Kidney (tissue), 14 donors: ENCODE results near the gene CD8B2. TPM values are rescaled to one million over a fixed set of nuclear protein-coding genes. Genes with fewer than 3 reads are reported as not detected.

Source experiments
- DNase-seq, 5 donors: peaks; one replicate each; pipeline ENCODE4 v3.0.0-alpha.2; 2013 to 2020
- FAIRE-seq: peaks from 2 replicates; lab custom pipeline; 2012; peaks lifted over from hg19 to GRCh38; lab: Jason Lieb, UNC
- H3K27ac ChIP-seq, 2 donors: one replicate each; pipeline ENCODE4 v1.7.0; 2013; ENCODE audit warnings: low read depth in 2 of 2, low read length in 2 of 2, inconsistent platforms in 1 of 2
- H3K27me3 ChIP-seq: one replicate; pipeline ENCODE4 v1.7.1; 2013; ENCODE audit warnings: low read length, inconsistent platforms; ENCODE audit not compliant: control insufficient read depth, insufficient read depth
- H3K36me3 ChIP-seq, 3 donors: one replicate each; pipeline versions ENCODE4 v1.7.0 to v1.7.1; 2013; ENCODE audit warnings: low read length in 3 of 3, control low read depth in 1 of 3, inconsistent platforms in 1 of 3; ENCODE audit not compliant: insufficient read depth in 3 of 3, control insufficient read depth in 2 of 3
- H3K4me1 ChIP-seq, 3 donors: one replicate each; pipeline versions ENCODE4 v1.7.0 to v1.7.1; 2013; ENCODE audit warnings: low read length in 3 of 3, inconsistent platforms in 1 of 3, low read depth in 1 of 3; ENCODE audit not compliant: control insufficient read depth in 2 of 3, insufficient read depth in 2 of 3
- H3K4me3 ChIP-seq, 3 donors: one replicate each; pipeline versions ENCODE4 v1.7.0 to v1.8.1; 2013; ENCODE audit warnings: low read length in 3 of 3, control low read depth in 1 of 3, inconsistent platforms in 1 of 3
- H3K9ac ChIP-seq, 3 donors: one replicate each; pipeline versions ENCODE4 v1.7.0 to v1.7.1; 2013; ENCODE audit warnings: low read length in 3 of 3, control low read depth in 1 of 3, inconsistent platforms in 1 of 3
- H3K9me3 ChIP-seq, 3 donors: one replicate each; pipeline versions ENCODE4 v1.7.0 to v1.7.1; 2013; ENCODE audit warnings: low read length in 3 of 3, control low read depth in 1 of 3, inconsistent platforms in 1 of 3; ENCODE audit not compliant: control insufficient read depth in 2 of 3, insufficient read depth in 1 of 3
- intact Hi-C: fragments of 100-400 bp; cut with DNase I; formaldehyde crosslinking; loops from one replicate; pipeline ENCODE4 v1.11.1; 2022
- polyA plus RNA-seq: library from polyadenylated mRNA; stranded (reverse); fragments of 350-450 nt; fragmentation: Illumina TruSeq; extraction: RNeasy Lipid Tissue Mini Kit (QIAGEN cat#74804); gene quantifications from one replicate; pipeline ENCODE4 v1.2.3, GENCODE V29; 2014; ENCODE audit warnings: low read depth, low replicate concordance; ENCODE audit not compliant: insufficient read depth
- total RNA-seq: library from RNA; stranded (reverse); fragmentation: NEBNext Ultra II Directional; extraction: Animal tissue kit (Norgen Biotek cat#: 25700); gene quantifications from one replicate; pipeline ENCODE4 v1.2.1, GENCODE V29; 2021
- TF ChIP-seq, protein P1 (sequence below): IDR thresholded peaks from 3 replicates; pipeline ENCODE4 v1.5.1; 2012; ENCODE audit warnings: mild to moderate bottlenecking, moderate library complexity, borderline replicate concordance; ENCODE audit not compliant: insufficient read depth; ENCODE audit errors: extremely low read depth
- donor health status: control.
- donor health status: control.
- donor health status: control.
- donor health status: control.
- donor health status: control.
- donor health status: DM: yes; HTN: yes; CAD: no.
- donor health status: Normal renal cell carcinoma (clear cell type).

CD8B2 gene
- total and polyA plus RNA-seq, 2 donors from 2014 or later = 0.09 to 0.71 TPM

DNA sequence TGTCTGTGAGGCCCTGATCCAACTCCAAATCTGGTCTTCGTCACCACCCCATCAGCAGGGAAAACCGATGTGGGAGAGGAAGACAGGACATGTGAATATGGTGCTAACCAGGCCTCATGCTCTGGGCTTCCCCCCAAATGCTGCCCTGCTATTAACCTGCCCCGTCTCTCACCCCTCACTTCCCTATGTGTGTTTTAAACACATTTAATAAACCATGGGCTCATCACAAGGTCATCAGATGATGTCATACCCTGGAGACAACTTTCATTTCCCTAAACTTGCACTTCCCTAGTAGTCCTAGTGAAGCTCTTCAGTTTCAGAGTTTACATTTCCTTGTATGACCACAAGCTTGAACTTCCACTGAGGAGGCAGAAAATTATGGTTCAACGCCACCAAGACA is 49.9 kb downstream of the CD8B2 start:
- TF ChIP-seq, protein P1, sequence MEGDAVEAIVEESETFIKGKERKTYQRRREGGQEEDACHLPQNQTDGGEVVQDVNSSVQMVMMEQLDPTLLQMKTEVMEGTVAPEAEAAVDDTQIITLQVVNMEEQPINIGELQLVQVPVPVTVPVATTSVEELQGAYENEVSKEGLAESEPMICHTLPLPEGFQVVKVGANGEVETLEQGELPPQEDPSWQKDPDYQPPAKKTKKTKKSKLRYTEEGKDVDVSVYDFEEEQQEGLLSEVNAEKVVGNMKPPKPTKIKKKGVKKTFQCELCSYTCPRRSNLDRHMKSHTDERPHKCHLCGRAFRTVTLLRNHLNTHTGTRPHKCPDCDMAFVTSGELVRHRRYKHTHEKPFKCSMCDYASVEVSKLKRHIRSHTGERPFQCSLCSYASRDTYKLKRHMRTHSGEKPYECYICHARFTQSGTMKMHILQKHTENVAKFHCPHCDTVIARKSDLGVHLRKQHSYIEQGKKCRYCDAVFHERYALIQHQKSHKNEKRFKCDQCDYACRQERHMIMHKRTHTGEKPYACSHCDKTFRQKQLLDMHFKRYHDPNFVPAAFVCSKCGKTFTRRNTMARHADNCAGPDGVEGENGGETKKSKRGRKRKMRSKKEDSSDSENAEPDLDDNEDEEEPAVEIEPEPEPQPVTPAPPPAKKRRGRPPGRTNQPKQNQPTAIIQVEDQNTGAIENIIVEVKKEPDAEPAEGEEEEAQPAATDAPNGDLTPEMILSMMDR = no peak
- intact Hi-C loops = no loop called here
- Histone ChIP-seq H3K9me3 (no peaks in the 10 kb centered on the region), H3K4me3 (no peak overlapping the region), H3K4me1 (peaks cover 0 to 3% (median 3%) of the 10 kb centered on the region in 3 donors), H3K27ac (no peak overlapping the region), H3K36me3 (no peaks in the 10 kb centered on the region), H3K9ac (no peak overlapping the region), H3K27me3 (no peaks in the 10 kb centered on the region)
- DNase-seq = peak in 1 of 5 donors; percentile 34
- no peak for FAIRE-seq

DNA sequence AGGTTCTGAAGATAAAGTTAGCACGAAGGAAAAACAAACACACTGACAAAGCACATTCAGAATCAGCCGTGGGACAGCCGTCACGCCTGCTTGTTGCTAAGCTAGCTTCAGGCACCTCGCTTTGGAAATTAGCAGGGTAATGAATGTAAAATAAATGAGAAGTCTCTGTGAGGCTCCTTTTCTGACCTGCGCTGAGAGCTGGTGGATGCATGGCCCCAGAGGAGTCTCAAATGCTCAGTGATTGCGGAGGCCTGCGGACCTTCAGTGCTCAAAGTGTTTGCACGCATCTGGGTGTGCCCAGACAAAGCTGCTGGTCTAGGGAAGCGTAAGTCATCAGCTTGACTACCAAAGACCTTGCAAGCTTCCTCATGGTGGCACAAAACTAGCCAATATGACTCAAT is 50.6 kb downstream of the CD8B2 start:
- H3K9me3 ChIP-seq = no peaks in the 10 kb centered on the region
- H3K27ac ChIP-seq = no peak overlapping the region
- TF ChIP-seq, protein P1 = no peak

DNA sequence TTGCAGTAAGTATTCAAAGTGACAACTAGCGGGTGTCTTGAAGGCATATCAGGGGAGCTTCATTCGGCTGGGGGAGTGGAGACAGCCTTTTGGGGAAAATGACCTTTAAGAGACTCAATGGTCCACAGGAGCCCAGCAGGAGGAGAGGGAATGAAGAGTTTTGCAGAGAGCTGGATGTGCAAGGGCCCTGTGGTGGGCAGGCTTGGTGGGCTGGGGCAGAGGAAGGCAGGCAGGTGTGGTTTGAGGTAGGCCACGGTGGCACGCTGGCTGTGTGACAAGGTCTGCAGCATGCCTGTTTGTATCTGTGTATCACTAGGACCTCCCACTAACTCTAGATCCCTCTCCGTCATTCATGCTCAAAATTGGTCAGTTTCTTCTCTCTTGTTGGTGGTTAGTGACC is 53.7 kb downstream of the CD8B2 start:
- TF ChIP-seq, protein P1 = no peak
- intact Hi-C loops = no loop called here

More for the DNA sequence above, 50.6 kb downstream of the CD8B2 start:
- H3K27me3 ChIP-seq = no peaks in the 10 kb centered on the region
- no peak overlapping the region for H3K9ac ChIP-seq
- no peak for FAIRE-seq
- no peak for DNase-seq
- intact Hi-C loops = no loop called here
- H3K4me1 ChIP-seq = peaks cover 0 to 3% (median 3%) of the 10 kb centered on the region in 3 donors
- no peak overlapping the region for H3K4me3 ChIP-seq
- H3K36me3 ChIP-seq = no peaks in the 10 kb centered on the region

DNA sequence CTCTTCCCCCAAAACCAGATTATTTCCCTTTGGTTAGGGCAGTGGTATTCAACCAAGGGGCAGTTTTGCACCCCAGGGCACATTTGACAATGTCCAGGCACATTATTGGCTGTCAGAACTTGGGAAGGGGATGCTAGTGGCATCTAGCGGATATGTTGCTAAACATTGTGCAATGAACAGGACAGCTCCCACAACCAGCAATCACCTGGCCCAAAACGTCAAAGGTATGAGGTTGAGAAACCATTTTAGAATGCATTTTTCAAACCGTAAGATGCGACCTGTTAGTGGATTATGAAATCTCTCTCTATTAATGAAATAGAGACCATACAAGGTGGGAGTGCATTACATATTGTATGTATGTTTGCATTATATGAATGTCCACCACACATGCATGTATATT is 54.2 kb downstream of the CD8B2 start:
- intact Hi-C loops = no loop called here
- Histone ChIP-seq H3K27me3 (no peaks in the 10 kb centered on the region), H3K27ac (no peak overlapping the region), H3K36me3 (no peaks in the 10 kb centered on the region), H3K4me3 (no peak overlapping the region), H3K9ac (no peak overlapping the region), H3K4me1 (no peaks in the 10 kb centered on the region), H3K9me3 (no peaks in the 10 kb centered on the region)
- DNase-seq (no peak), FAIRE-seq (no peak)
- TF ChIP-seq, protein P1 = no peak

More for the DNA sequence above, 53.7 kb downstream of the CD8B2 start:
- H3K4me3 ChIP-seq = no peak overlapping the region
- DNase-seq = no peak
- no peaks in the 10 kb centered on the region for H3K4me1 ChIP-seq
- no peaks in the 10 kb centered on the region for H3K27me3 ChIP-seq
- H3K9me3 ChIP-seq = no peaks in the 10 kb centered on the region
- no peak overlapping the region for H3K27ac ChIP-seq
- no peak for FAIRE-seq
- no peaks in the 10 kb centered on the region for H3K36me3 ChIP-seq
- no peak overlapping the region for H3K9ac ChIP-seq
